ENCODE measurements around the gene ASTL. TPM values are rescaled to one million over a fixed set of nuclear protein-coding genes. Genes with fewer than 3 reads are reported as not detected.
A peak's percentile ranks its signal among the peaks of the same experiment; 100 is the strongest.

The ASTL gene
- total and polyA plus RNA-seq, 4 donors = 0.27 to 0.33 (median 0.28) TPM; not detected in 1

DNA sequence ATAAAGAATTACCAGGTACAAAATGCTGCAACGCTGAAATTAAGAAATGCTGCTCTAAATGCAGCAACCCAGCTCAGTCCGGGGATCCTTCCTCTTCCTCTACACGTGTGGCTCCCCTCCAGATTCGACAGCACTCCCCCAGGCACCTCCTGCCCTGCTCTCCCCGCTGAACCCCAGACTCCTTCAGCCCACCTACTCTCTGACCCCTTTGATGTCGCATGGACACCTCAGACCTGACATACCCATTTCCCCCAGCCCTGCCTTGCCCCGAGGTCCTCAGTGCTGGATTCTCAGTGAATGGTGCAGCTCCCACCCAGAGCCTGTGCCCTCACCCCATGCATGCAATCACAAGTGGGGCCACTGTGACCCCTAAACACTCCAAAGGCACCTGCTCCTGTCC, 17.3 kb downstream of the ASTL start:
- Histone ChIP-seq H3K27me3 (ENCODE audit: control insufficient read depth, insufficient read depth, low read length) (peaks cover 37% of the 10 kb centered on the region), H3K4me1 (ENCODE audit: control insufficient read depth, insufficient read depth, low read length) (peaks cover 16% of the 10 kb centered on the region), H3K4me3 (ENCODE audit: low read depth, low read length) (no peak overlapping the region), H3K27ac (ENCODE audit: low read depth, low read length) (no peak overlapping the region), H3K36me3 (ENCODE audit: control insufficient read depth, insufficient read depth, low read length) (peaks cover 2% of the 10 kb centered on the region), H3K9me3 (ENCODE audit: control insufficient read depth, insufficient read depth, low read length) (no peaks in the 10 kb centered on the region)
- WGBS (ENCODE audit: insufficient coverage) = 74% methylated on average over 7 of the region's 7 CpGs
- no peak for DNase-seq (ENCODE audit: low read depth in 4 of 6, low spot score in 6 of 6)

DNA sequence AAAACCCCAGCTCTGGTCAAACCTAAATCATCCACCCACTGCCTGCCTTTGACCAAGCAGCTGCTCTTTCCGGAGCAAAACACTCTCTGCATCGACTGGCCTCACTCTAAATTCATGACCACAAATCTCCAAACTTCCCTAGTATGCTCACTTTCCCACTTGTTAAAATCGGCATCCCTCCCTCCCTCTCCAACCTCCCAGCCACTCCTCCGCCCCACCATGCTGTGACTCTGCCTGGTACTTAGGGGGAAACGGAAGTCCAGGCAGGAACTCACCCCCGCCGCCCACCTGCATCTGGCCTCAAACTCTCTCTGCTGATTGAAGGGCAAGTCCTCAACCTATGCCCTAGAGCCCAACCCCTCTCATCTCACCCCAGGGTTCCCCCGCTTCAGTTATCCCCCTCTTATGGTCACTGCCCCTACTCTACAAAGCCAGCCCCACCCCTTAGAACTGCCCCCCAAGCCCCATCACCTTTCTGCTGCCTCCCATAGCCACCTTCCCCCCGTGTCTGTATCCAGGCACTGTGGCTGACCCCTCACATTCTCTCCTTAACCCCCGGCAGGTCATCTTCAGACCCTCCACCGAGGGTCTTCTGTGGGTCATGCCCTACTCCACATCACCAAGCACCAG, 18.1 kb downstream of the ASTL start:
- peaks cover 2% of the 10 kb centered on the region for H3K36me3 ChIP-seq (ENCODE audit: control insufficient read depth, insufficient read depth, low read length)
- H3K27me3 ChIP-seq (ENCODE audit: control insufficient read depth, insufficient read depth, low read length) = peaks cover 45% of the 10 kb centered on the region
- no peak overlapping the region for H3K4me3 ChIP-seq (ENCODE audit: low read depth, low read length)
- DNase-seq (ENCODE audit: low read depth in 4 of 6, low spot score in 6 of 6) = no peak
- H3K4me1 ChIP-seq (ENCODE audit: control insufficient read depth, insufficient read depth, low read length) = peaks cover 16% of the 10 kb centered on the region
- WGBS (ENCODE audit: insufficient coverage) = 41% methylated on average over 10 of the region's 11 CpGs
- no peaks in the 10 kb centered on the region for H3K9me3 ChIP-seq (ENCODE audit: control insufficient read depth, insufficient read depth, low read length)
- H3K27ac ChIP-seq (ENCODE audit: low read depth, low read length) = no peak overlapping the region

DNA sequence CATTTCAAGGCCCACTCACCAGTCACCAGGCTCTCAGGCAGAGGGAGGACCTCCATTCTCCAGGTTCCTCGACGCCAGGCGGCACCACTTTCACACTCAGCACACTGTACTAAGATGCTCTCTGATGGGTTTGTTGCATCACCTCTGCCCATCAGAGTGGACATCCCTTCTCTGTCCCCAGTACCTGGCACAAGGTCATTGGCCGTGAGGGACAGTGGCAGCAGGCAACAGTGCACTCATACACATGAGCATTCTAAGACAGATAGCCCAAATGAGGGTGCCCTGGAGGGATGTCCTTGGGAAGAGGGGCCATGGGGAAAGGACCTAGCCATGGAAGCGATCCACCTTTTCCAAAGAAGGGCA, 18.9 kb downstream of the ASTL start:
- DNase-seq (ENCODE audit: low read depth in 4 of 6, low spot score in 6 of 6) = no peak

DNA sequence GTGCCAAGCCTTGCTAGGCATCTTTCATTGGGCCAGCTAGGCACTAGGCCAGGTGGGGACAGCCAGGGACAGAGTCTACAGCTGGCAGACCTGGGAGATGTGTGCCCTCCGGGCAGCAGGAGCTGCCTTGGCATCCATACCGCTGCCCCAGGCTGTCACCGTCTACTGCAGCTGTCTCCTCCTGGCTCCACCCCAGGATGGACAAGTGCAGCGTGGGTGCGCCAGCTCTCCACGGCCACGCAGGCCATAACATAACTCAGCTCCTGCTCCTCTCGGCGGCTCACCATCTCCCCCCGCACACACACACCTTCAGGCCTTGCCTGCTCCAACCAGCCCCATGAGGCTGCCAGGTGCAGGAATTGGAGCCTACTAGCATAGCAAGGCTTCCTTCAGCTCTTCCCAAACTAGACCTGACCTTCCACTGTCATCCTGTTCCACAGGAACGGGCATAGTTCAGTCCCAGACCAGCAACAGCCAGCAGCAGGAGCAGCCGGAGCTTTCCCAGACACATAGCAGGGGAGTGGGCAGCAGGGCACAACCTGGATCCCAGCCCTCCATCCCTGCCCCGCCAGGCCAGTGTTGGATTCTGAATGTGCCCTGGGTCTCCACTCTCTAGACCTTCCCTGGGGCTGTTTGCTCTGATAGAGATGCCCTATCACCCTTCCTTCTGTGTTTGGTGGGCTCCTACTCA, 19.5 kb downstream of the ASTL start:
- no peak for DNase-seq (ENCODE audit: low read depth in 4 of 6, low spot score in 6 of 6)
- H3K36me3 ChIP-seq (ENCODE audit: control insufficient read depth, insufficient read depth, low read length) = peaks cover 2% of the 10 kb centered on the region
- WGBS (ENCODE audit: insufficient coverage) = 80% methylated on average over 13 of the region's 13 CpGs
- peaks cover 16% of the 10 kb centered on the region for H3K4me1 ChIP-seq (ENCODE audit: control insufficient read depth, insufficient read depth, low read length)
- no peaks in the 10 kb centered on the region for H3K9me3 ChIP-seq (ENCODE audit: control insufficient read depth, insufficient read depth, low read length)
- H3K27ac ChIP-seq (ENCODE audit: low read depth, low read length) = no peak overlapping the region
- H3K4me3 ChIP-seq (ENCODE audit: low read depth, low read length) = no peak overlapping the region
- H3K27me3 ChIP-seq (ENCODE audit: control insufficient read depth, insufficient read depth, low read length) = peaks cover 47% of the 10 kb centered on the region

More for the DNA sequence above, 18.9 kb downstream of the ASTL start:
- Histone ChIP-seq H3K36me3 (ENCODE audit: control insufficient read depth, insufficient read depth, low read length) (peaks cover 2% of the 10 kb centered on the region), H3K27ac (ENCODE audit: low read depth, low read length) (no peak overlapping the region), H3K4me3 (ENCODE audit: low read depth, low read length) (no peak overlapping the region), H3K4me1 (ENCODE audit: control insufficient read depth, insufficient read depth, low read length) (peaks cover 16% of the 10 kb centered on the region), H3K9me3 (ENCODE audit: control insufficient read depth, insufficient read depth, low read length) (no peaks in the 10 kb centered on the region), H3K27me3 (ENCODE audit: control insufficient read depth, insufficient read depth, low read length) (peaks cover 47% of the 10 kb centered on the region)
- WGBS (ENCODE audit: insufficient coverage) = 93% methylated on average over 3 of the region's 5 CpGs

DNA sequence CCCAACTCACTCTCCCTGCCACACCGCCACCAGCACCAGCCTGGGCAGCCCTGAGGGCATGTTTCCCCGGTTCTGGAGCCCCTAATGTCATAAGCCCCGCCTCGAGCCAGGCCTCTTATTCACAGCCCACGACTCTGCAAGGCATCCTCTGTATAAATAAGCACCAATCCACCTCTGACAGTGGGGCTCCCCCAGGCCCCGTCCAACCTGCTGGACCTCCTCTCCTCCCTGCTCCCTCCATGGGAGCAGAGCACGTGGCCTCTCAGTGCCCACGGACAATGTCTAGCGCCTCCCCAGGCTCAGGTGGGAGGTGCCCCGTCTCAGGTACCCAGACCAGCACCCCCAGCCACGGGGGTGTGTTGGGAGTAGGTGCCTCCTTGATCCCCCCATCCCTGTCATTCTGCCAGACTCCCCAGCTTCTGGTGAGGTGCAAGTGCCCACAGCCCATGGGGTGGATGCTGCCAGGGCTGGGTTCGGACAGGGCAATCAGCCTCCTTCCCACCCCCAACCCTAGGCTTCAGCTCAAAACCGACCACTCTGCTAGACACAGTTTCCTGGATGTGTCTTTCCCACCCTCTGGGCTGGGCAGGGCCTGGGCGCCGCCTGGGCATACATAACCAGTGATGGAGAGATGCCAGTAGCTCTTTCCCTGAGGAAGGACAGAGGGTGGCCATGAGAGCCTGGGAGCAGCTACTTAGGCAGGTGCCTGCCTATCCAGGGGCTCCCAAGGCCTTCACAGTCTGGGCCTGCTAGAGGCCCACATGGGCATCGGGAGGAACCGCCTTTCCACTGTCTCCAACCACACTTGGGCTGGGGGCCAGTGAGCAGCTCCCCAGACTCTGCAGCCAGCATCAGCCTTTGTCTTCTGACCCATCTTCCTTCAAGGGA, 20.4 kb downstream of the ASTL start:
- Histone ChIP-seq H3K4me3 (ENCODE audit: low read depth, low read length) (no peak overlapping the region), H3K4me1 (ENCODE audit: control insufficient read depth, insufficient read depth, low read length) (peaks cover 16% of the 10 kb centered on the region), H3K27me3 (ENCODE audit: control insufficient read depth, insufficient read depth, low read length) (peaks cover 47% of the 10 kb centered on the region), H3K9me3 (ENCODE audit: control insufficient read depth, insufficient read depth, low read length) (no peaks in the 10 kb centered on the region), H3K36me3 (ENCODE audit: control insufficient read depth, insufficient read depth, low read length) (peaks cover 2% of the 10 kb centered on the region), H3K27ac (ENCODE audit: low read depth, low read length) (no peak overlapping the region)
- DNase-seq (ENCODE audit: low read depth in 4 of 6, low spot score in 6 of 6) = no peak
- 53% methylated on average over 16 of the region's 17 CpGs for WGBS (ENCODE audit: insufficient coverage)

DNA sequence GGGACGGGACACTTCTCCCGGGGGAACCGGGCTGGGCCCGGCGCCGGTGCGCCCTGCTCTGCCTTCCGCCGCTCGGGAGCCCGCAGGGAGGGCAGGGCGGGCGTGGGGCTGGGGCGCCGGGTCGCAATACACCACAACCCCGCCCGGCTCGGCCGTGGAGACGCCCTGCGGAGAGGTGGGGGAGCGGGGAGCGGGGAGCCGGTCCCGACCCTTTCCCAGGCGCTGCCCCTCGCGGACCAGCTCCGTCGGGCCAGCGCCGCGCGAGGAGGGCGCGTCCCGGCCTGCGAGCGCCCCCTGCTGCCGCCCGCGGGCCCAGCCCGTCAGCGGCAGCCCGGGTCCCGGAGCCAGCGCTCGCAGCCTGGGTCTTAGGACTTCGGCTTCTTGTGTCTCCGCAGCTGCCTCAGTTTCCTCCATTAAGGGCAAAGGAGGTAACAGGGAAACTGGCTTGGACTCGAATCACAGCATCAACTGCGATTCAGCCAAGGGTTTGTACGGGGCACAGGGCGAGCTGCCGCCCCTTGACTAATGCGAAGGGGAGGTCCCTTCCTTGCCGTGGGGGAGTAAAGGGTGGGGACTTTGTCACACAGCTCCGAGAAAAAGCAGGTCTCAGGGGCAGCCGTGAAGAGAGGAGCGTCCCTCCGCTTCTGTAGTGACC, 21.3 kb downstream of the ASTL start:
- Histone ChIP-seq H3K4me1 (ENCODE audit: control insufficient read depth, insufficient read depth, low read length) (peaks cover 16% of the 10 kb centered on the region), H3K36me3 (ENCODE audit: control insufficient read depth, insufficient read depth, low read length) (no peaks in the 10 kb centered on the region), H3K9me3 (ENCODE audit: control insufficient read depth, insufficient read depth, low read length) (no peaks in the 10 kb centered on the region), H3K4me3 (ENCODE audit: low read depth, low read length) (no peak overlapping the region), H3K27ac (ENCODE audit: low read depth, low read length) (no peak overlapping the region), H3K27me3 (ENCODE audit: control insufficient read depth, insufficient read depth, low read length) (peaks cover 45% of the 10 kb centered on the region)
- under 1% methylated on average over 57 of the region's 62 CpGs for WGBS (ENCODE audit: insufficient coverage)
- peak in 4 of 6 donors; percentile 29 to 73 (median 50) for DNase-seq (ENCODE audit: low read depth in 4 of 6, low spot score in 6 of 6)

DNA sequence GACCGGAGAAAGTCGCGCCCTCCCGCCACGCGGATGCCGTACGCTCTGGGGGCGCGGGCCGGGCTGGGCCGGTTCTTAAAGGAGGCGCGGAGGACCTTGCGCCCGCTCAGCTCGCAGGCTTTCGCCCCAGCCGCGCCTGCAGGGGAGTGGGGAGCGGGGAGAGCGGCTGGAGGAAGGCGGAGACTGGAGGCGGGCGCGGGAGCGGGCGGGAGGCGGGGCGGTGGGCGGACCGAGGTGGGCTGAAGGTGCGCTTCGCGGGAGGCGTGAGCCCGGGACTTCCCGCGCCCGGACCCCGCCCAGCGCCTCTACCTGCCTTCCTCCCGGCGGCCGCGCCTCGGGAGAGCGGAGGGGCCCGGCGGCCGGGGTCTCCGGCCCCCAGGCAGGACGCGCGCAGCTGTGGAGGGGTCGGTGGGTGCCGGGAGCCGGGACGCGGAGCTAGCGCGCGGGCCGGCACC, 21.9 kb downstream of the ASTL start, which contains the start of gene ADRA2B:
Gene ADRA2B, minus strand, starts transcription at position 148 of the 455 bp plus-strand sequence. CDS start 422 bp downstream, outside the sequence.
- peaks cover 16% of the 10 kb centered on the region for H3K4me1 ChIP-seq (ENCODE audit: control insufficient read depth, insufficient read depth, low read length)
- DNase-seq (ENCODE audit: low read depth in 4 of 6, low spot score in 6 of 6) = peak in 4 of 6 donors; percentile 8 to 75 (median 44)
- H3K9me3 ChIP-seq (ENCODE audit: control insufficient read depth, insufficient read depth, low read length) = no peaks in the 10 kb centered on the region
- no peak within 1 kb of the TSS for H3K27ac ChIP-seq (ENCODE audit: low read depth, low read length)
- H3K27me3 ChIP-seq (ENCODE audit: control insufficient read depth, insufficient read depth, low read length) = peaks cover 45% of the 10 kb centered on the region
- H3K36me3 ChIP-seq (ENCODE audit: control insufficient read depth, insufficient read depth, low read length) = no peaks in the 10 kb centered on the region
- no peak within 1 kb of the TSS for H3K4me3 ChIP-seq (ENCODE audit: low read depth, low read length)
- under 1% methylated on average over 64 of the region's 64 CpGs for WGBS (ENCODE audit: insufficient coverage)

DNA sequence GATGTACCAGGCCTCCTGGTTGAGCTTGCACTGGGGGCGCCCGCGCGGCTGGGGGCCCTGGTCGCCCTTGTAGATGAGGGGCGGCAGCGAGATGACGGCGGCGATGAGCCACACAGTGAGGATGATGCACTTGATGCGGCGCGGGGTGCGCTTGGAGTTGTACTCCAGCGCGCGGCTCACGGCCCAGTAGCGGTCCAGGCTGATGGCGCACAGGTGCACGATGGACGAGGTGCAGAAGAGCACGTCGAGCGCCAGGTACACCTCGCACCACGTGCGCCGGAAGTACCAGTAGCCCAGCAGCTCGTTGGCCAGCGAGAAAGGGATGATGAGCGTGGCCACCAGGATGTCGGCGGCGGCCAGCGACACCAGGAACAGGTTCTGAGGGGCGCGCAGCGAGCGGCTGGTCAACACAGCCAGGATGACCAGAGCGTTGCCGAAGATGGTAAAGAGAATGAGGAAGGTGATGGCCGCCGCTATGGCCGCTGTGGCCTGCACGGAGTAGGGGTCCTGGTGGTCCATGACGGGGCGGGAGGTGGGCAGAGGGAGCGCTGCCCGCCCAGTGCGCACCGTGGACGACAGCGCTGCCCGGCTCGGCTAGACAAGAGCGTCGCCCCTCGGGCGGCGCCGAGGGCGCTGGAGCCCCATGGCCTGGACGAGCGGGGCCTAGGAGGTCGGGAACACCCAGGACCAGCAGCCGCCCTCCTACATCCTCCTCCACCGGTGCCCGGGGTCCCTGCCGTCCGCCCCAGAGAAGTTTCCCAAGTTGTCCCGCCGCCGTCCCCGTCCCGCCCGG, 22.5 kb downstream of the ASTL start:
- 39% methylated on average over 77 of the region's 77 CpGs for WGBS (ENCODE audit: insufficient coverage)
- Histone ChIP-seq H3K27ac (ENCODE audit: low read depth, low read length) (no peak overlapping the region), H3K4me3 (ENCODE audit: low read depth, low read length) (no peak overlapping the region), H3K27me3 (ENCODE audit: control insufficient read depth, insufficient read depth, low read length) (peaks cover 41% of the 10 kb centered on the region), H3K9me3 (ENCODE audit: control insufficient read depth, insufficient read depth, low read length) (no peaks in the 10 kb centered on the region), H3K36me3 (ENCODE audit: control insufficient read depth, insufficient read depth, low read length) (no peaks in the 10 kb centered on the region), H3K4me1 (ENCODE audit: control insufficient read depth, insufficient read depth, low read length) (peaks cover 16% of the 10 kb centered on the region)
- DNase-seq (ENCODE audit: low read depth in 4 of 6, low spot score in 6 of 6) = no peak
